Activated T-cell treated with anti-CD3 and anti-CD28 coated beads, Interleukin-2, amount 50 U/mL, for 72 hours (primary cell): ENCODE measurements around the gene BTBD8. TPM values are rescaled to one million over a fixed set of nuclear protein-coding genes. Genes with fewer than 3 reads are reported as not detected.
A peak's percentile ranks its signal among the peaks of the same experiment; 100 is the strongest.

Experiments used
- ATAC-seq, 2 donors: fragments of 150-1000 bp; cut with Tn5 transposase; replicated peaks in 1 of 2; 2 replicates each; pipeline ENCODE4 v1.10.0; 2021; ENCODE audit warnings: moderate library complexity in 2 of 2, mild to moderate bottlenecking in 1 of 2
- DNase-seq, 2 donors: peaks; one replicate each; pipeline ENCODE4 v3.0.0; 2021 to 2022; ENCODE audit warnings: mixed read lengths in 1 of 2
- H3K27ac Mint-ChIP-seq: one replicate; pipeline ENCODE4 v1.8.0; 2022; ENCODE audit warnings: mild to moderate bottlenecking, moderate library complexity, mixed read lengths
- H3K27me3 Mint-ChIP-seq: one replicate; pipeline ENCODE4 v1.8.0; 2022; ENCODE audit warnings: low read depth, mixed read lengths
- H3K36me3 Mint-ChIP-seq, 2 donors: one replicate each; pipeline ENCODE4 v1.8.0; 2022; ENCODE audit warnings: mixed read lengths in 2 of 2, mild to moderate bottlenecking in 1 of 2; ENCODE audit not compliant: insufficient read depth in 2 of 2
- H3K4me1 Mint-ChIP-seq: one replicate; pipeline ENCODE4 v1.8.0; 2022; ENCODE audit warnings: low read depth, mixed read lengths
- H3K4me3 Mint-ChIP-seq, 2 donors: one replicate each; pipeline ENCODE4 v1.8.0; 2022; ENCODE audit warnings: mild to moderate bottlenecking in 2 of 2, mixed read lengths in 2 of 2, moderate library complexity in 2 of 2
- H3K9me3 Mint-ChIP-seq, 2 donors: one replicate each; pipeline ENCODE4 v1.8.0; 2022; ENCODE audit warnings: mixed read lengths in 2 of 2
- total RNA-seq, 2 donors: library from RNA; stranded (reverse); gene quantifications; one replicate each; pipeline ENCODE4 v1.2.3, GENCODE V29; 2022

The BTBD8 gene
- total RNA-seq, 2 donors from 2014 or later, result 3.1 to 3.3 TPM

DNA sequence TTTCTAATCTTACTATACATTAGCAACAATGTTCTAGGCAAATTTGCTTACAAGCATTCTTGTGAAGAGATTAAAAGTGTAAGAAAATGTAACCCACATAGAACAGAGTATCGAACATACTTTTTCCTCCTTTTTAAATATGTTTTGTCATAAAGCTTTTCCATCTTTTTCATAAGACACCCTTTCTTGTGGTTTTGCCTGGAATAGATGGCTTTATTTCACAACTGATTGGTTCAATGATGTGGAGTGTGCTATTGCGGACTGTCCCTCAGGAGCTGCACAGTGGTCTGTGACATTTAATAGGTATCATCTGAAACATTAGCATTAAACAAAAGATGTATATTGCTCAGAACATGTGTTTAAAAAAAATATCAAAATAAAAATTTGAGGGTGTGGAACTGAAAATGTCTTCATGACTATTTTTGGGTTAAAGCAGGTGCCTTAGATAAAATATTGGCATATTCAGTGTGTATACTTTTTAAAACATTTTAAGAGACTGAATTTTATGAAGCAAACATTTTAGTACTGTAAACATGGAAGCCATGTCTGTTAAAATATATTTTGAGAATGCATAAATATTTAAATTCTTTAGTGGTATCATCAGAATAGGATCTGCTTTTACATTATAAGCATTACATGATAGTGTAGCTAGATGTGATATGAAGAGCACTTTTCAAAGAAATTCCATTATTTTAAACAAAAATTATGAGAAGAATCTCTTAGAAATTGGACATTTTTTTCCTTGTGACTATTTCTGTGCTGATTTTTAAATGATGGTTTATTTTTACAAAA, 89.3 kb downstream of the BTBD8 start:
- Mint-ChIP-seq H3K4me1 (no peaks in the 10 kb centered on the region), H3K27me3 (no peaks in the 10 kb centered on the region), H3K4me3 (no peak overlapping the region), H3K36me3 (no peaks in the 10 kb centered on the region), H3K9me3 (no peaks in the 10 kb centered on the region), H3K27ac (no peak overlapping the region)
- no peak for ATAC-seq
- DNase-seq, result no peak

DNA sequence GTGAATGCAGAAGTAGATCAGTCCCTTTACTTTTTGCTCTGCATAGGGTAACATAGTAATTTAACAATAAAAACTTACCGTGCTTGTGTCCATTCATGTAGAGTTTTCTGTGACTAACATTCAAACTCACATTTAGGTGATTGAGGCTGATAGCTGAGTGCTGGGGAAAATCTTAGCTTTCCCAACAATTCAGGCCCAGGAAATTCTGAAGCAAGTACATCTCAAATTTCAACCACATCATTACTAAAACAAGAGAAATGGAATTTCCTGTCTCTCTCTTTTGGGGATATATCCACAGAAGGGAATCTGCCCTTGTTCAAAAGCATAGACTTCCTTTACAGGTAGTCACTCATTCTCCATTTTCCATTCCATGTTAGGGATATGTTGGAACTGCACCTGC, 104.5 kb downstream of the BTBD8 start:
- DNase-seq (no peak), ATAC-seq (no peak)
- Mint-ChIP-seq H3K36me3 (peaks cover 0 to 1% of the 10 kb centered on the region in 2 donors), H3K4me3 (no peak overlapping the region), H3K9me3 (peaks cover 0 to 2% of the 10 kb centered on the region in 2 donors), H3K4me1 (no peaks in the 10 kb centered on the region), H3K27ac (no peak overlapping the region), H3K27me3 (no peaks in the 10 kb centered on the region)

DNA sequence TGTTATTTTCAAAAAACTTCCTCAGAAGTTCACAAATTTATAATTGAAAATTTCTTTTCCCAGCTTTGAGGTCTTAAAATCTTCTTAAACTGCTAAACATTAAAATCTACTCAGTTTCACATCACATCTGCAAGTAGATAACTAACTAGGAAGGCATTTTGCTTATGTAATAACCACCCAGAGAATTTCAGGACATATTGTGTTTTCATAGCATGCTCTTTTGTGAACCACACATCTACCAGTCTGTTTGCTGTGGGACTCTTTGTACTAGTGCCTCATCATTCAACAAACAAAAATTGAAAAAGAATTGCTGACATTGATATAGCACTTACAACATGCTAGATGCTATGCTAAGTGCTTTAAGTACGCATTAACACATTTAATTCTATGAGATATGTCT, 105.9 kb downstream of the BTBD8 start:
- Mint-ChIP-seq H3K4me3 (no peak overlapping the region), H3K27me3 (no peaks in the 10 kb centered on the region), H3K9me3 (peaks cover 0 to 2% of the 10 kb centered on the region in 2 donors), H3K36me3 (peaks cover 0 to 1% of the 10 kb centered on the region in 2 donors), H3K27ac (no peak overlapping the region), H3K4me1 (no peaks in the 10 kb centered on the region)
- ATAC-seq, result no peak
- no peak for DNase-seq

DNA sequence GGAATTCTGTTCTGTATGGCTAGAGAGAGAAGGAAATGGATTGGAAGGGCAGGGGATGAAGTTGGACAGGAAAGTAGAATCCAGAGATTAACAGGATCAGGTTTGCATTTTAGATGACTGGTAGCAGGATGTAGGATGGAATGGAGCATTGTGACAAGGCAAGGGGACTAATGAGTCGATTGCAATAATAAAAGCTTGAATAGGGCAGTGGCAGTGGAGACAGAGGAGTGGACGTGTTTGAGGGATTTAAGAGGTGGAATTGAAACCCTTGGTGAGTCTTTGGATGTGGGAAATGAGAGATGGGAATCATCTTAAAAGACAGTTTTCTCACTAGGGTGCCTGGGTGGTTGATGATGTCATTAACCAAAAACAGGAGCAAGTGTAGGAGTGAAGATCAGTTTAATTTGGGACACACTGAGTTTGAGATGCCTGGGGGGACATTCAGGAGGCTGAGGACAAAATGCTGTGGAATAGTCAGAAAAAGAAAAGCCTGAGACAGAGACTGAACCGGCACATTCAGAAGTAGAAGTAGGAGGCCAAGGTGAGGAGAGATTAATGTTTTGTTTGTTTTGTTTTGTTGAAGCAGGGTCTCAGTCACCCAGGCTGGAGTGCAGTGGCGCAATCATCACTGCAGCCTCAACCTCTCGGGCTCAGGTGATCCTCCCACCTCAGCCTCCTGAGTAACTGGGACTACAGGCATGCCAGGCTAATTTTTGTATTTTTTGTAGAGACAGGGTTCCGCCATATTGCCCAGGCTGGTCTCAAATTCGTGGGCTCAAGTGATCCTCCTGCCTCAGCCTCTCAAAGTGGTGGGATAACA, 108.5 kb downstream of the BTBD8 start:
- no peaks in the 10 kb centered on the region for H3K4me1 Mint-ChIP-seq
- no peak overlapping the region for H3K27ac Mint-ChIP-seq
- no peak for DNase-seq

DNA sequence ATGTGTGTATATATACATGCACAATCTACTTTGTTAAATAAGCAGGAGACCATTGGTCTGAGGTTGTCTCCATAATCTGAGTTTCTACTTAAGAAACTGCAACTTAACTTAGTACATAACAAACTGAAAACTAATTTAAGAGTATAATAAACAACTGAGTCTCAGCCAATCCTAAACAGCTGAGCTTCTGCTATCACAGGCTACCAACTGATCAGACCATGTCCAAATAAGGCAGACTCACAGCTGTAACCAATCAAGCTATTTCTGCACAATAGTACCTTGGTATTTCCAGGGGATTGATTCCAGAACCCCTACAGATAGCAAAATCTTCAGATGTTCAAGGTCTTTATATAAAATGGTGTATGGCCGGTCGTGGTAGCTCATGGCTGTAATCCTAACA, 111.6 kb downstream of the BTBD8 start:
- H3K27me3 Mint-ChIP-seq, result no peaks in the 10 kb centered on the region
- peaks cover 2% of the 10 kb centered on the region for H3K4me1 Mint-ChIP-seq
- no peaks in the 10 kb centered on the region for H3K36me3 Mint-ChIP-seq
- ATAC-seq (no peak), DNase-seq (no peak)
- H3K4me3 Mint-ChIP-seq, result no peak overlapping the region
- H3K27ac Mint-ChIP-seq, result no peak overlapping the region
- H3K9me3 Mint-ChIP-seq, result peaks cover 0 to 2% of the 10 kb centered on the region in 2 donors

More for the DNA sequence above, 108.5 kb downstream of the BTBD8 start:
- H3K27me3 Mint-ChIP-seq, result no peaks in the 10 kb centered on the region
- H3K9me3 Mint-ChIP-seq, result peaks cover 0 to 2% of the 10 kb centered on the region in 2 donors
- H3K36me3 Mint-ChIP-seq, result peaks cover 0 to under 1% of the 10 kb centered on the region in 2 donors
- no peak overlapping the region for H3K4me3 Mint-ChIP-seq
- no peak for ATAC-seq

DNA sequence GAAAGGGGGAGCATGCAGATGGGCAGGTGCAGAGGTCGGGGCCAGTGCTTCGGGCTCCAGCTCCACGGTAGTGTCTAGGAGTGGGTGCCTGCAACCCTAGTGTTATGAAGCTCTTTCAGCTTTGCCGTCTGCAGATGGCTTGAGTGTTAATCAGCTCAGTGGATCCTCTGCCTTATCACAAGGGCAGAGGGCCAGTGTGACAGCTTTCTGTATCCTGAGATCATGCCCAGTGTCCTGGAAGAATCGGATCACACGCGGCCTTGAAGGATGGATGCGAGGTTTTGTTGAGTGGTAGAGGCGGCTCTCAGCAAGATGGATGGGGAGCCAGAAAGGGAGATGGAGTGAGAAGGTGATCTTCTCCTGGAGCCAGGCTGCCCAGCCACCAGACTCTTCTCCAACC, 112.1 kb downstream of the BTBD8 start:
- peaks cover 6% of the 10 kb centered on the region for H3K4me1 Mint-ChIP-seq
- no peak overlapping the region for H3K27ac Mint-ChIP-seq
- no peak overlapping the region for H3K4me3 Mint-ChIP-seq
- H3K36me3 Mint-ChIP-seq, result no peaks in the 10 kb centered on the region
- no peak for DNase-seq
- H3K27me3 Mint-ChIP-seq, result no peaks in the 10 kb centered on the region
- no peak for ATAC-seq
- H3K9me3 Mint-ChIP-seq, result peaks cover 0 to 2% of the 10 kb centered on the region in 2 donors

DNA sequence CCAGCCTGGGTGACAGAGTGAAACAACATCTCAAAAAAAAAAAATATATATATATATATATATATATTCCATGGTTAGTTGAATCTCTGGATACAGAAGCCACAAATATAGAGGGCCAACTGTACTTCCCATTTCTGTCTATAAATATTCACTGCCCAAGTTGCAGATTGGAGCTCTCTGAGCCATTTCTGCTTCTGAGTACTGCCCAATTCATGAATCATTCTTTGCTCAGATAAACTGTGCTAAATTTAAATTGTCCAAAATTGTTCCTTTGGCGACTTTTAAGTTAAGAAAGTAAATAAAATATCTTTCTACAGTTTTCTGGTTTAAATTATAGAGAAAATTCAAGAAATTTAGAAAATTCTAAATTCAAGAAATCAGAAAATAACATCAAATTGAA, 114.4 kb downstream of the BTBD8 start:
- Mint-ChIP-seq H3K36me3 (no peaks in the 10 kb centered on the region), H3K27ac (no peak overlapping the region), H3K27me3 (no peaks in the 10 kb centered on the region)

DNA sequence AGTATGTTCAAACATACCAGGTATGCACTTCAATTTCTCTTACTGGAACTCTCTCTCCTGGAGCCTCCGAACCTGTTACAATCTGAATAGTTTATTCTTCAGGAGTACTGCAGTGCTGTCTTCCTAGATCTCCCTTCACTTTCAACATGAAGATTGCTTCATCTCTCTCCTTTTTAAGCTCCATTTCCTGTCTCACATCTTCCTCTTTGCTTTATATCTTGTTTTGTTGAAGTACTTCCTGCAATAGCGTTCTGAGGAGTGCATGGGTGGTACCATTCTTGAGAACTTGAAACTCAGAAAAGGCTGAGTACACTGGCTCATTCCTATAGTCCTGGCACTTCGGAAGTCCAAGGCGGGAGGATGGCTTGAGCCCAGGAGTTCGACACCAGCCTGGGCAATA, 121.8 kb downstream of the BTBD8 start:
- Mint-ChIP-seq H3K27ac (peak overlapping the region; percentile 36), H3K4me3 (peak overlapping the region in 1 of 2 donors; percentile 9), H3K4me1 (peaks cover 26% of the 10 kb centered on the region), H3K9me3 (peaks cover 4 to 7% of the 10 kb centered on the region in 2 donors), H3K27me3 (no peaks in the 10 kb centered on the region), H3K36me3 (peaks cover 1 to 2% of the 10 kb centered on the region in 2 donors)
- ATAC-seq, result peak in 1 of 2 donors; percentile 33
- no peak for DNase-seq

More for the DNA sequence above, 114.4 kb downstream of the BTBD8 start:
- H3K4me3 Mint-ChIP-seq, result no peak overlapping the region
- H3K9me3 Mint-ChIP-seq, result no peaks in the 10 kb centered on the region
- H3K4me1 Mint-ChIP-seq, result peaks cover 6% of the 10 kb centered on the region
- no peak for ATAC-seq
- DNase-seq, result no peak

DNA sequence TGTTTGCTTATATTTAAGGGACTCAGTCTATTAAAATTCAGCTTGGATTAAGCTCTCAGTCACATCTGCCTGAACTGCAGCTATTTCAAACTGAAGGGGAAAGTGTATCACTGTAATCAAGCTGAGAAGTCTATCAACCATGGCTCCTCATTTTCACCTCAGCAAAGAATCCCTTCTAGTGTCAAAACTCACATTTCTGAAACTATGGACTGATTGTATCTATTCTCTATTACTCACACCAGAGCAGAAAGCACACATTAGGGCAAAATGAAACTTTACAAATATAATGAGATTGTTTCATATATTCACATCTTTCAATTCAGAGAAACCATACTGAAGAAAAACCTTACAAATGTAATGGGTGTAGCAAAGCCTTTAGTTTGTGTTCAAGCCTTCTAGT, 123.0 kb downstream of the BTBD8 start:
- Mint-ChIP-seq H3K27ac (peak overlapping the region; percentile 84), H3K36me3 (peaks cover 1 to 2% of the 10 kb centered on the region in 2 donors), H3K27me3 (no peaks in the 10 kb centered on the region), H3K4me3 (peak overlapping the region; percentile 6 to 54), H3K9me3 (peaks cover 4 to 8% of the 10 kb centered on the region in 2 donors), H3K4me1 (peaks cover 24% of the 10 kb centered on the region)
- ATAC-seq (peak; percentile 23 to 46), DNase-seq (no peak)

DNA sequence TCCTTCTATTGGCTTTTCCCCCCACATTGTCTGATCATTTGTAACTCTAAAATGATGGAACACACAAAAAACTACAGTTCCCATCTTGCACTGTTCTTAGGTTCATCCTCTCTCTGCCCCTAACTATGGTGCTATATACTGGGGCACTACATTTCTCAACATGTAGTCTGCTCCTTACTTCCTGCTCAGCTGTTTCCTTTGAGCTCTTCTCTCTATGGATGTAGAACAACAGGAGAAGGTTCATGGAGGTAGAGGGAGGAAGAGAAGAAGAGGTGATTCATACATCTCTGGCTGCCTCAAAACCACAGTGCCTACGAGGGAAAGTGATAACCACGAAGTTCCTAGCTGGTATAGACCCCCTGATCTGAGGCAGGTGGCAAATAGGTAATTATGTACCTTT, 130.6 kb downstream of the BTBD8 start:
- DNase-seq (no peak), ATAC-seq (no peak)
- Mint-ChIP-seq H3K36me3 (no peaks in the 10 kb centered on the region), H3K27ac (no peak overlapping the region), H3K4me1 (peaks cover 10% of the 10 kb centered on the region), H3K4me3 (no peak overlapping the region), H3K27me3 (no peaks in the 10 kb centered on the region), H3K9me3 (peaks cover 1 to 8% of the 10 kb centered on the region in 2 donors)

DNA sequence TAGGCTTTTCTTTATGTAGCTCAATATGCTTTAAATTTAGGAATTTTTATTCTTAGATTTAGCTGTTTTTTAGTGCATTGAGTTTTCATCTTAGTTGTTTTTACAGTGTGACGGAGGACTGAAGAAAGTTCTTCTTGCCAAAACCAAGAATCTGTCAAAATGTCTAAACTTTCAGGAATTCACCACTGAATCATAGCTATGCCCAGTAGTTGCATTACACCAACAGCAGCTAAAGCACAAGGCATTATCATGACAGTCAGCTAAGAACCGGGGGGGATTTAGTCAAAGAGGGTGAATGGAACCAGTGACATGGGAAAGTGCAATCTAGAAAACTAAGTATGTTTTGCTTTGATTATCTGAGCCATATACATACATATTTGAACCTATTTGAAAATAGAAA, 131.0 kb downstream of the BTBD8 start:
- Mint-ChIP-seq H3K4me3 (no peak overlapping the region), H3K27ac (no peak overlapping the region), H3K9me3 (peaks cover 0 to 5% of the 10 kb centered on the region in 2 donors), H3K4me1 (peaks cover 10% of the 10 kb centered on the region), H3K27me3 (no peaks in the 10 kb centered on the region), H3K36me3 (no peaks in the 10 kb centered on the region)
- no peak for ATAC-seq
- DNase-seq, result no peak

DNA sequence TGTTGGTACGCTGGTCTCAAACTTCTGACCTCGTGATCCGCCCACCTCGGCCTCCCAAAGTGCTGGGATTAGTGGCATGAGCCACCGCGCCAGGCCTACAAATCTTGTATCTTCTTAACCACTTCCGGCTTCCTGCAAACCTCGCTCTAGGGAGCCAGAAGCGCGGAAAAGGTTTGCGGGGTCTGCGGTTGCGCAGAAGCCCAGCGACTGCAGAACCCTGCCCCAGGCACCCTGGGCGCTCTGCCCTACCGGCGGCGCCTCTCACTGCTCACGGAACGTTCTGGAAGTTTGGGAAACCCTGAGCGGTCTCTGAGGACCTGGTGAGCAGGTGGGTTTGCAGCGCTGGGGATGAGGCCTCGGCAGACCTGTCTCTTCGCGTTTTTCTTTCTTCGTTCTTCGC, 137.6 kb downstream of the BTBD8 start, which contains the start of gene C1orf146:
Gene C1orf146, plus strand, starts transcription at position 195 of the 400 bp plus-strand sequence. CDS start 13,506 bp downstream, outside the sequence.
- Mint-ChIP-seq H3K9me3 (no peaks in the 10 kb centered on the region), H3K4me3 (no peak within 1 kb of the TSS), H3K27me3 (no peaks in the 10 kb centered on the region), H3K4me1 (no peaks in the 10 kb centered on the region), H3K27ac (no peak within 1 kb of the TSS), H3K36me3 (no peaks in the 10 kb centered on the region)
- no peak for DNase-seq
- ATAC-seq, result no peak

DNA sequence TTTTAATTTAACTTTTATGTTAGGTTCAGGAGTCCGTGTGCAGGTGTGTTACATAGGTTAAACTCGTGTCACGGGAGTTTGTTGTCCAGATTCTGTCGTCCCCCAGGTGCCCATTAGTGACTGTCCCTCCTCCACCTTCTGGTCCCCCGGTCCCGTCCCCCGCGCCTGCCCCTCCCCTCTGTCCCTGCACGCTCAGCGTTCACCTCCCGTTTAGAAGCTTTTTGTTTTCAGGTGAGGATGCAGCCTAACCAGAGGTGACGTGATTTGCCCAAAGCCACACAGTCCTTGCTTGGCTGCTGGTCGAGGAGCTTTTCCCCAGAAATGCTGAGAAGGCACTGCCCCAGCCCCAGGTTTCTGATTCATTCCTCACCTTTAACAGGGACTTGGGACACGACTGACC, 138.4 kb downstream of the BTBD8 start:
- Mint-ChIP-seq H3K9me3 (no peaks in the 10 kb centered on the region), H3K36me3 (no peaks in the 10 kb centered on the region), H3K27me3 (no peaks in the 10 kb centered on the region), H3K4me1 (no peaks in the 10 kb centered on the region), H3K27ac (no peak overlapping the region), H3K4me3 (no peak overlapping the region)
- ATAC-seq (no peak), DNase-seq (no peak)
